ENCODE measurements around the gene CLCN6. TPM values are rescaled to one million over a fixed set of nuclear protein-coding genes. Genes with fewer than 3 reads are reported as not detected.

Gene CLCN6
- total RNA-seq, 4 donors from 2014 or later = 14.6 to 31.5 (median 22.7) TPM

- Histone ChIP-seq H3K27ac (no peak overlapping the region), H3K27me3 (no peaks in the 10 kb centered on the region), H3K36me3 (no peaks in the 10 kb centered on the region), H3K4me3 (no peak overlapping the region), H3K4me1 (no peaks in the 10 kb centered on the region), H3K9me3 (no peaks in the 10 kb centered on the region)
- no peak for DNase-seq
- TF ChIP-seq CTCF (IDR thresholded peaks at IDR 0.05) (no peak), POLR2A (IDR thresholded peaks at IDR 0.05) (no peak)
- intact Hi-C loops (cut with DNase I; ENCODE audit: low total_unique reads) = no loop called here
Observed at GRCh38 chr1:11868331-11868980, 62.5 kb downstream of the CLCN6 start.

DNA sequence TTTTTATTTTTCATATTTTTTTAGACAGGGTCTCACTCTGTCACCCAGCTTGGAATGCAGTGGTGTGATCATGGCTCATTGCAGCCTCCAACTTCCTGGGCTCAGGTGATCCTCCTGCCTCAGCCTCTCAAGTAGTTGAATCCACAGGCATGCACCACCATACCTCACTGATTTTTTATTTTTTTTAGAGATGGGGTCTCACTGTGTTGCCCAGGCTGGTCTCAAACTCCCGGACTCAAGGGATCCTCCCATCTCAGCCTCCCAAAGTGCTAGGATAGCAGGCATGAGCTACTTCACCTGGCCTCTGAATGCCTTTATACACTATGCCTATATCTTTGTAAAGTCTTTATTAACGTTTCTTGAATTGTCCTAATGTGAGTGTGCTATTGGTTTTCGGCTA is 63.1 kb downstream of the CLCN6 start:
- intact Hi-C loops (cut with DNase I; ENCODE audit: low total_unique reads) = no loop called here
- no peak for DNase-seq
- H3K27ac ChIP-seq = no peak overlapping the region
- H3K4me3 ChIP-seq = no peak overlapping the region
- TF ChIP-seq CTCF (IDR thresholded peaks at IDR 0.05) (no peak), POLR2A (IDR thresholded peaks at IDR 0.05) (no peak)
- H3K9me3 ChIP-seq = no peaks in the 10 kb centered on the region
- H3K27me3 ChIP-seq = no peaks in the 10 kb centered on the region
- H3K4me1 ChIP-seq = no peaks in the 10 kb centered on the region
- H3K36me3 ChIP-seq = no peaks in the 10 kb centered on the region

GRCh38 chr1:11869650-11870207 is 63.7 kb downstream of the CLCN6 start:
- H3K27ac ChIP-seq = no peak overlapping the region
- no peak for TF ChIP-seq CTCF (IDR thresholded peaks at IDR 0.05)
- no peak for TF ChIP-seq POLR2A (IDR thresholded peaks at IDR 0.05)
- H3K4me3 ChIP-seq = no peak overlapping the region
- no peaks in the 10 kb centered on the region for H3K9me3 ChIP-seq
- DNase-seq = no peak
- H3K36me3 ChIP-seq = no peaks in the 10 kb centered on the region
- H3K27me3 ChIP-seq = no peaks in the 10 kb centered on the region
- no peaks in the 10 kb centered on the region for H3K4me1 ChIP-seq
- intact Hi-C loops (cut with DNase I; ENCODE audit: low total_unique reads) = no loop called here

GRCh38 chr1:11872545-11872944 is 66.6 kb downstream of the CLCN6 start:
- H3K4me3 ChIP-seq = no peak overlapping the region
- no peak overlapping the region for H3K27ac ChIP-seq
- no peaks in the 10 kb centered on the region for H3K4me1 ChIP-seq
- no peaks in the 10 kb centered on the region for H3K36me3 ChIP-seq
- no peak for DNase-seq
- no peak for TF ChIP-seq CTCF (IDR thresholded peaks at IDR 0.05)
- no peak for TF ChIP-seq POLR2A (IDR thresholded peaks at IDR 0.05)
- intact Hi-C loops (cut with DNase I; ENCODE audit: low total_unique reads) = no loop called here
- H3K9me3 ChIP-seq = no peaks in the 10 kb centered on the region
- H3K27me3 ChIP-seq = no peaks in the 10 kb centered on the region

- no peaks in the 10 kb centered on the region for H3K27me3 ChIP-seq
- no peak overlapping the region for H3K27ac ChIP-seq
- TF ChIP-seq POLR2A (IDR thresholded peaks at IDR 0.05) = no peak
- no peak for TF ChIP-seq CTCF (IDR thresholded peaks at IDR 0.05)
- DNase-seq = no peak
- no peaks in the 10 kb centered on the region for H3K4me1 ChIP-seq
- no peak overlapping the region for H3K4me3 ChIP-seq
- no peaks in the 10 kb centered on the region for H3K9me3 ChIP-seq
- no peaks in the 10 kb centered on the region for H3K36me3 ChIP-seq
- intact Hi-C loops (cut with DNase I; ENCODE audit: low total_unique reads) = no loop called here
Observed at GRCh38 chr1:11873395-11874257, 67.6 kb downstream of the CLCN6 start.

All from uterus (tissue), 4 donors.